ENCODE data around the gene CRYBA2. TPM values are rescaled to one million over a fixed set of nuclear protein-coding genes. Genes with fewer than 3 reads are reported as not detected.

Gene CRYBA2
- total and polyA plus RNA-seq, 8 donors: 3.7 to 314 (median 13.2) TPM

DNA sequence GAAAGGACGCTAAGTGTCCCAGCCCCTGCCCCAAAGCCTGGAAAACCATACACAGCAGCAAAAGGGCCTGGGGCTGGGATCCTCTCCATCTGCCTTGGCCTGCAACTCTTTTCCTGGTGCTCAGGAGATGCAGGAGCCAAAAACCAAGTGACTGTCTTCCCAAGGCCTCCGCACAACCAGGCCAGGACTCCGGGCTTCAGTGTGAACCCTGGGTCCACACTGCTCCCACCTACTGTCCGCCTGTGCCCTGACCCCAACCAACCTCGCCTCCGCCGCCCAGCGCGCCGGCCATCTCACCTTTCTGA is 9.3 kb downstream of the CRYBA2 start:
- H3K27me3 ChIP-seq: peaks cover 0 to 47% (median 15%) of the 10 kb centered on the region in 4 donors
- peak overlapping the region in 1 of 4 donors; percentile 25 for H3K4me3 ChIP-seq
- H3K36me3 ChIP-seq: no peaks in the 10 kb centered on the region
- DNase-seq (no peak), FAIRE-seq (no peak), ATAC-seq (no peak)
- no peak overlapping the region for H3K27ac ChIP-seq
- intact Hi-C loops (cut with DNase I): no loop called here
- WGBS, 2 donors: 12 to 22% methylated on average over 10 of the region's 10 CpGs
- no peaks in the 10 kb centered on the region for H3K9me3 ChIP-seq
- peaks cover 5 to 16% (median 16%) of the 10 kb centered on the region in 3 donors for H3K4me1 ChIP-seq
- TF ChIP-seq CTCF (IDR thresholded peaks at IDR 0.05): no peak

- TF ChIP-seq CTCF (IDR thresholded peaks at IDR 0.05): no peak
- Histone ChIP-seq H3K9me3 (no peaks in the 10 kb centered on the region), H3K4me1 (peaks cover 5 to 16% (median 16%) of the 10 kb centered on the region in 3 donors), H3K27ac (no peak overlapping the region), H3K36me3 (no peaks in the 10 kb centered on the region), H3K4me3 (peak overlapping the region in 1 of 4 donors; percentile 25), H3K27me3 (peaks cover 0 to 46% (median 15%) of the 10 kb centered on the region in 4 donors)
- DNase-seq: peak in 3 of 6 donors; percentile 22 to 58 (median 54)
- ATAC-seq: peak in 1 of 4 donors; percentile 9
- WGBS, 2 donors: 19 to 22% methylated on average over 23 of the region's 23 CpGs
- no peak for FAIRE-seq
- intact Hi-C loops (cut with DNase I): no loop called here
Measured at GRCh38 chr2:218983263-218983933, 9.8 kb downstream of the CRYBA2 start.

DNA sequence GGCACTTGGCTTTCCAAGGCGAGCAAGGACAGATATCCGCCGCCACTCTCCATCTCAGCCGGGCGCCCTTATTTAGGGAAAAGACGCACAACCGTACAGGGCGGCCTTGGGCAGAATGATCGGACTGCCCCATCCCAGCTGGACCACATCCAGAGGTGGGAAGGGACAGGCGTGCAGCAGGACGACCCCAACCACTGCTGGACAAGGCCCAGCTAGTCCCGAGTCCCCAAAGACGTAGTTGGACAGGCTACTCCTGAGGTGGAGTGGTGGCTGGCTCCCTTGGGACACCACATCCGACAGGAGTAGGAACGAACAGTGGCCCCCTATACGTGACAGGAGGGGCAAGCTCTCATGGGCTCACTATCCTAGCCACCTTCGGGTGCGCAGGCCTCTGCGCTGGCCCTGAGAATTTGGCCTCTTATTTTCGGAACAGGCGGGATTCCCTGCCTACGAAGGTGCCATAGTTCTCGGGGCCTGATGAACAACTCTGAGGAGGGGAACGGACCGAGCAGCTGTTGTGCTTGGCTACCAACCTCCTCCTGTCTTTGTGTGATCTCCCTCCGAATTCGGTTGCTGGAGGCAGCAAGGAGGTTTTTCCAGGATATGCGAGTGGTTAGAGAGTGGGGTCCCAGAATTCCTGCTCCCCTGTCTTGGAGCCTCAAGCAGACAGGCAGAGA is 10.5 kb downstream of the CRYBA2 start:
- Histone ChIP-seq H3K9me3 (no peaks in the 10 kb centered on the region), H3K36me3 (no peaks in the 10 kb centered on the region), H3K27ac (no peak overlapping the region), H3K27me3 (peaks cover 0 to 41% (median 15%) of the 10 kb centered on the region in 4 donors), H3K4me3 (peak overlapping the region in 1 of 4 donors; percentile 36), H3K4me1 (peaks cover 5 to 16% (median 16%) of the 10 kb centered on the region in 3 donors)
- 16 to 19% methylated on average over 28 of the region's 28 CpGs for WGBS, 2 donors
- intact Hi-C loops (cut with DNase I): no loop called here
- DNase-seq (peak in 2 of 6 donors; percentile 13 to 46), FAIRE-seq (no peak), ATAC-seq (no peak)
- TF ChIP-seq CTCF (IDR thresholded peaks at IDR 0.05): no peak

- H3K4me1 ChIP-seq: peaks cover 5 to 16% (median 16%) of the 10 kb centered on the region in 3 donors
- H3K27me3 ChIP-seq: peaks cover 0 to 36% (median 15%) of the 10 kb centered on the region in 4 donors
- no peak for TF ChIP-seq CTCF (IDR thresholded peaks at IDR 0.05)
Measured at GRCh38 chr2:218981881-218982585, 11.2 kb downstream of the CRYBA2 start.

More at GRCh38 chr2:218981881-218982585, 11.2 kb downstream of the CRYBA2 start:
- intact Hi-C loops (cut with DNase I): no loop called here
- DNase-seq (peak in 4 of 6 donors; percentile 50 to 80 (median 62)), ATAC-seq (peak; percentile 20 to 57 (median 48)), FAIRE-seq (no peak)
- 2 to 4% methylated on average over 68 to 69 of the region's 69 CpGs for WGBS, 2 donors
- Histone ChIP-seq H3K4me3 (peak overlapping the region in 2 of 4 donors; percentile 9 to 36), H3K27ac (no peak overlapping the region), H3K9me3 (no peaks in the 10 kb centered on the region), H3K36me3 (no peaks in the 10 kb centered on the region)

Data from pancreas (tissue), 10 donors.